Measurements from ENCODE around the gene CNTN1. TPM values are rescaled to one million over a fixed set of nuclear protein-coding genes. Genes with fewer than 3 reads are reported as not detected.

Gene CNTN1
- total RNA-seq, 3 donors from 2014 or later (not counting 1 experiment from before 2014, with no cell fraction given), result not detected

DNA sequence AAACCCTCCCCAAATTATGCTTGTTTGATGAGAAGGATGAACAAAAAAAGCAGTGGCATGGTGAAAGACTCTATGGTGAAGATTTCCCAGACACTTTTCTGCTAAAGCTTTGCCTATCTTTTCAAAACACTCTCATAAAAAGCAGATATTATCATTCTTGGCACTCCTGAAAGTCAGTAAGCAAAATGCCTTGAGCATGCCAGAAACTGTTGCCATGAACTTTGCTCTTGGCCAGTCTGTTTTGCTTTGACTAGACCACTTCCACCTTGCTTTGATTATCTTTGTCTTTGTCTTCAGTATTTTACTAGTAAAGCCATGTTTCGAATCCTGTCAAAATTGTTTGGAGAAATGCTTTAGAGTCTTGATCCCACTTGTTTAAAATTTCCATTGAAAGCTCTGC is 110.4 kb downstream of the CNTN1 start:
- no peaks in the 10 kb centered on the region for H3K27me3 Mint-ChIP-seq (ENCODE audit: low read depth in 2 of 2)
- no peak overlapping the region for H3K4me3 ChIP-seq (ENCODE audit: low read length)
- H3K27ac ChIP-seq (ENCODE audit: low read length), result no peak overlapping the region
- ATAC-seq (no peak), DNase-seq (no peak)
- H3K9me3 Mint-ChIP-seq, result peaks cover 15 to 20% of the 10 kb centered on the region in 2 donors
- intact Hi-C loops (cut with micrococcal nuclease), result no loop called here
- no peak overlapping the region for H3K27ac Mint-ChIP-seq
- H3K36me3 Mint-ChIP-seq, result no peaks in the 10 kb centered on the region
- H3K4me3 Mint-ChIP-seq, result no peak overlapping the region
- H3K9me3 ChIP-seq (ENCODE audit: control insufficient read depth, insufficient read depth, low read length), result no peaks in the 10 kb centered on the region
- WGBS (ENCODE audit: insufficient coverage), result 57% methylated on average over 1 of the region's 1 CpG
- no peak for TF ChIP-seq CTCF (IDR thresholded peaks at IDR 0.05)
- no peaks in the 10 kb centered on the region for H3K36me3 ChIP-seq (ENCODE audit: control insufficient read depth, insufficient read depth, low read length)
- H3K27me3 ChIP-seq (ENCODE audit: control insufficient read depth, insufficient read depth, low read length), result no peaks in the 10 kb centered on the region
- H3K4me1 ChIP-seq (ENCODE audit: control insufficient read depth, insufficient read depth, low read length), result no peaks in the 10 kb centered on the region
- no peaks in the 10 kb centered on the region for H3K4me1 Mint-ChIP-seq

DNA sequence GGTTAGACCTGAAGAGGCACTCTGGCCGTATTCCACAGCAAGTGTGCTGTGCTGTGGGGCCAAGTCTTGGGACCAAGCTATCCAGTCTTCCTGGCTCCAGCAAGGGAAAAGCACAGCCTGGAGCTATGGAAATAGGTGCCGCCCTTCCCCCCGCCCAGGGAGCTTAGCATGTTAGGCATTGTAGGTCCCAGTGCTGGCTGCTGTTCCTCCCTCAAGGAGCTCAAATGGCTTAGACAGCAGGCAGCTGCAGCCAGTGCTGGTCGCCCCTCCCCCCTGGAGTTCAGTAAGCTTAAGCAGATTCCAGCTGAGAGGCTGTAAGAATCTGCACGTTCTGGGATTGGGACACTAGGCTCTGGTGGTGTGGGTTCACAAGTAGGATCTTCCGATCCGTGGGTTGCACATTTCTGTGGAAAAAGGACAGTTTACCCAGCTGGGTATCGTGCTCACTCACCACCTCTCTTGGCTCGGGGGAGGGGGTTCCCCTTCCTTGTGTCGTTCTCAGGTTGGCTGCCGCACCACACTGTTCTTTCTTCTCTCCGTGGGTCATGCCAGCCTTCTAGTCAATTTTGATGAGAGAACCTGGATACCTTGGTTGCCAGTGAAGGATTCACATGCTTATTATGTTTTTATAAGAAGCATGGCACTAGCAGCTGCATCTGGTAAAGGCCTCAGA is 127.3 kb downstream of the CNTN1 start:
- H3K4me1 Mint-ChIP-seq, result no peaks in the 10 kb centered on the region
- no peak for TF ChIP-seq CTCF (IDR thresholded peaks at IDR 0.05)
- DNase-seq (no peak), ATAC-seq (no peak)
- intact Hi-C loops (cut with micrococcal nuclease), result no loop called here
- no peak overlapping the region for H3K27ac ChIP-seq (ENCODE audit: low read length)
- no peaks in the 10 kb centered on the region for H3K27me3 ChIP-seq (ENCODE audit: control insufficient read depth, insufficient read depth, low read length)
- H3K9me3 ChIP-seq (ENCODE audit: control insufficient read depth, insufficient read depth, low read length), result peaks cover 8% of the 10 kb centered on the region
- H3K36me3 ChIP-seq (ENCODE audit: control insufficient read depth, insufficient read depth, low read length), result no peaks in the 10 kb centered on the region
- H3K9me3 Mint-ChIP-seq, result peaks cover 21 to 31% of the 10 kb centered on the region in 2 donors
- H3K36me3 Mint-ChIP-seq, result no peaks in the 10 kb centered on the region
- WGBS (ENCODE audit: insufficient coverage), result 80% methylated on average over 12 of the region's 12 CpGs
- no peak overlapping the region for H3K27ac Mint-ChIP-seq
- no peaks in the 10 kb centered on the region for H3K4me1 ChIP-seq (ENCODE audit: control insufficient read depth, insufficient read depth, low read length)
- H3K27me3 Mint-ChIP-seq (ENCODE audit: low read depth in 2 of 2), result no peaks in the 10 kb centered on the region
- H3K4me3 Mint-ChIP-seq, result no peak overlapping the region
- H3K4me3 ChIP-seq (ENCODE audit: low read length), result no peak overlapping the region

DNA sequence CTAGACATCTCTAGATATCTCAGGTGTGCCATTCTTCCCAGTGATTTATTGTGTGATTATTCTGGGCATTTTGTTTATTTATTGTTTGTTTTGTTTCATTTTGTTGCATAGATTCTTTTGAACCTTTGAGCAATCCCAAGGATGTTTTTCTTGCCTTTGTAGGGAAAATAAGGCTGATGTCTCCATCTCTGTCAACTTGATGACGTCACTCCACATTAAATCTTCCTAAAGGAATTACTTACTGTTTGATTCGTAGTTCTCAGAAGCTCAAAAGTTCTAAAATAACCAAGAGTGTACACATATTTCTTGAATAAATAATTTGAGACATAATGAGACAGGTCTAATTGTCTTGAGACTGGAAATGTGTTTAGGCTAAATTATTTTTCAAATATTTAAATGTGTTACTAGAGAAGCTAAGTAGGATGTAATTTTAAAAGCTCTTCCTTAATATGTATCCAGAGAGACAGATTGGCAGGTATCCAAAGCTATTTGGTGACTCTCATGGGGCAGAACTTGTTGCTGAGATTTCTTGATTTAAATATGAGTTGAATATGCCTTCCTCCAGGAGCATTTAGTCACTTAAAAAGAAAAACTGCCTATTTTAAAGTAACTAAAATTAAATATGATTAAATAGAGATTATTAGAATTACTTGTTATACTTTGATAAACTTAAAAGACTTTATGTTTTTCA is 128.7 kb downstream of the CNTN1 start:
- Mint-ChIP-seq H3K4me3 (no peak overlapping the region), H3K27me3 (ENCODE audit: low read depth in 2 of 2) (no peaks in the 10 kb centered on the region), H3K36me3 (no peaks in the 10 kb centered on the region), H3K9me3 (peaks cover 25 to 32% of the 10 kb centered on the region in 2 donors), H3K27ac (no peak overlapping the region), H3K4me1 (no peaks in the 10 kb centered on the region)
- WGBS (ENCODE audit: insufficient coverage), result no CpG with 5 or more reads among the region's 2 CpGs
- DNase-seq (no peak), ATAC-seq (no peak)
- H3K27ac ChIP-seq (ENCODE audit: low read length), result no peak overlapping the region
- intact Hi-C loops (cut with micrococcal nuclease), result no loop called here
- no peak overlapping the region for H3K4me3 ChIP-seq (ENCODE audit: low read length)
- TF ChIP-seq CTCF (IDR thresholded peaks at IDR 0.05), result no peak
- peaks cover 8% of the 10 kb centered on the region for H3K9me3 ChIP-seq (ENCODE audit: control insufficient read depth, insufficient read depth, low read length)
- H3K27me3 ChIP-seq (ENCODE audit: control insufficient read depth, insufficient read depth, low read length), result no peaks in the 10 kb centered on the region
- H3K4me1 ChIP-seq (ENCODE audit: control insufficient read depth, insufficient read depth, low read length), result no peaks in the 10 kb centered on the region
- H3K36me3 ChIP-seq (ENCODE audit: control insufficient read depth, insufficient read depth, low read length), result no peaks in the 10 kb centered on the region
